Stimulated activated CD8-positive, alpha-beta memory T cell treated with anti-CD3 and anti-CD28 coated beads, Interleukin-7, amount 100 ng/mL, for 24 hours (primary cell): ENCODE data around the gene PPP2R2D.
A peak's percentile ranks its signal among the peaks of the same experiment; 100 is the strongest.
"Not testable (repeated sequence)": the region's sequence is repeated elsewhere in the genome, so short reads cannot be mapped to it uniquely, and the experiment has no call there.

Experiments
- DNase-seq: peaks from one replicate; pipeline ENCODE4 v3.0.0-alpha.2; 2020; ENCODE audit warnings: low read depth

The PPP2R2D gene

GRCh38 chr10:131868436-131868835 lies 32.4 kb upstream of the PPP2R2D start:
- DNase-seq, result no peak

DNA sequence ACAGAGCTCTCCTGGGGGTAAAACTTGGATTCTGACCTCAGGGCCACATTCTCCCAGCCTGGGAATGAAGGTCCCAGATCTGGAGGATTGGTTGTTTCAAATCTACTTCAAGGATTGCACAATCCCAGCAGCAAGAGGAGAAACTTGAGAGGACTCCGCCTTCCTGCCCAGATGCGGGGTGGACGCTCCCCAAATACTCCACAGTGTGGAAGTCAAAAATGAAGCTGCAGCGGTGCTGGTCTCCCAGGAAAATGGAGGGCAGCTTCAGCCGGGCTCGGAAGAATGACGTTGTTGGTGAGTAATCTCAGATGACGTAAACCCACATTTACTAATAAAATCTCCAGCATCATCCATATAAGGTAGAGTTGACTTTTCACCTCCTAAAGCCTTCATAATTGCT lies 31.5 kb upstream of the PPP2R2D start:
- no peak for DNase-seq

GRCh38 chr10:131870411-131870810 lies 30.4 kb upstream of the PPP2R2D start:
- no peak for DNase-seq

DNA sequence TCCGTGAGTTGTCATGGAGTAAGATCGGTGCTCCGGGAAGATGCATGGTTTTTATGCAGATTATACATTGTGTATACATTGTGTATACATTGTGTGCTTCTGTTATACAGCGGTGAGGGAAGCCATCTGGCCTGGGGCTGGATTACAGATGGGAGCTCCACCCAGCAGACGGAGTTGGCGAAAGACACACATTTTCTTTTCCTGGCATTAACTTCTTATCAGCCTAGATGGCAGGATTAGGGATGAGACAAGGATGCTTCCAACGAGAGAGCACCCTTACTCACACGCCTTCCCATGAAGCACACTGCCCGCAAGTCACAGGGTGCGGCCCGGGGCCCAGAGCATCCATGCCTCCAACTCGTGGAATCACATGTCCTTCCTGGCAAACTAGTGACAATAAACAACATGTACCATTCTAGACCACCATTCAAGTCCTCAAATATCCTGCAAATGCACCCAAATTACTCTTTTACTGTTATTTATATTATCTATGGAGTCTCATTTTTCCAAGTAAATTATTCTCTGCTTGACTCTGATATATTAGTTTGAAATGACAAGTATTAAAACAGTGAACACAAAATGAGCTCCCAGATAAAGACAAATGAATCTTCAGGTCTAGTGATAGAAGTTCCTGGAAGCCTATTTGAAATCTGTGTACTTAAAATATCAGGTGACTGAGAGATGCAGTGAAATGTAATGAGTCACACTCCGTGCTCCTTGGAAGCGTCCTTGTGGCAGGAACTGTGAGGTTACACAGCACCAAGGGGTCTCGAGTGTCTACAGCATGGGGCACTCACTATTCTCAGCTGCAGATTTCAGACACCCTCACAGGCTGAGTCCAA lies 29.8 kb upstream of the PPP2R2D start:
- no peak for DNase-seq

GRCh38 chr10:131871673-131872005 lies 29.2 kb upstream of the PPP2R2D start:
- no peak for DNase-seq

DNA sequence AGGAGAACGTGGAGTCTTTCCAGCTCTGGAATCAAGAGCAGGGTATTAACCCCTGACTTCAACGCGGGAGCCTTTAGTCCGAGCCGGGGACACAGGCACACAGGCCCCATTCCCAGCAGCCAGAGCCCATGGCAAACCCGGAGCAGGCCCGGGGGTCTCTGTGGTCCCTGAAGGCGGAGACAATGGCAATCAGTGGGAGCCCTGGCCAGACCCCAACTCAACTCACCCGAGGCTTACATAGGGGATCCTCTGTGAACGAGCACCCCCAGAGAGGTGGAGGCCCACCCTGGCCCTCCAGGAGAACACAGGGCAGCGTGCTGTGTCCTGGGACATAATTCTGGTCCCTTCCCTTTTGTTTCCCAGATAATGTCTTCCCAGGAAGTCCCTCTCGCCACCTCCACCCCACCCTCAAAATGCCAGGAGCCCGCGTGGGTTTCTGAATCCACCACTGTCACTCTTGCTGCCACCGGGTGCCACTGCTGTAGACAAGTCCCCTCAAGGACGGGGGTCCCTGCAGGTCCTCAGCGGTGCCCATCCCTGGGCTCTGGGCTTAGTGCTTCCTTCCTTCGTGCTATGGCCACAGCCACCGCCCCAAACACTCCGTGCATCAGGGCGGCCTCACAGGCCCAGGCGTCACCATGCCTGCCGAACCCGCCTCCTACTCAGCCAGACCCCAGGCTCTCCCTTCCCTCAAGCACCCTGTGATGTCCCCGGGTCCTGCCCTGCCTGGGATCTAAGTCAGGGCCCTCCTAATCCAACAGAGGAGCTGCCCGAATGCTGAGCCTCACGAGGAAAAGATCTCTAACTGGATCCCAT lies 28.6 kb upstream of the PPP2R2D start:
- DNase-seq, result no peak

DNA sequence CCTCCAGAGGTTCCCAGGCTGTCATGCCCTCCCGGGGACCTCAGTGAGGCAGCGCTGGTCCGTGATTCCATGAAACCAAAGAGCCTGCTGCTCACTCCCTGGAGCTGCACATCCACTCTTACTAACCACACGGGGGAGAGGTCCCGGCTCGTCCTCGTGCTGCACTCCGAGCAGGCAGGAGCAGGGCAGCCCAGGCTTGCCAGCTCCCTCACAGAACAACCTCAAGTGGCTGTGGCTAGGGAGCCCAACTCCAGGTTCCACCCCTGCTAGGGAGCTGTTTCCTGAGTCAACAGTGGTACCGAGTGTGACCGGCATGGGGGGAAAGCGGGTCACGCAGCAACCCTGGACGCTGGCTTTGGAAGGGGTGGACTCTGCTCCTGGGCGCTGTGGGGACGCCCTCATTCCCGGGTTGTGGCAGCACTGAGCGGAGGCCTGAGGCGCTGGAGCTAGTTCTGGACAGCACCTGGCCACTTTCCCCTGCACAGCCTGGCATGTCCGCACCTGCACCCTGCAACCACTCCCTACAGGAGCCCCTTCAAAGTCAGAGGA lies 27.9 kb upstream of the PPP2R2D start:
- DNase-seq, result no peak

DNA sequence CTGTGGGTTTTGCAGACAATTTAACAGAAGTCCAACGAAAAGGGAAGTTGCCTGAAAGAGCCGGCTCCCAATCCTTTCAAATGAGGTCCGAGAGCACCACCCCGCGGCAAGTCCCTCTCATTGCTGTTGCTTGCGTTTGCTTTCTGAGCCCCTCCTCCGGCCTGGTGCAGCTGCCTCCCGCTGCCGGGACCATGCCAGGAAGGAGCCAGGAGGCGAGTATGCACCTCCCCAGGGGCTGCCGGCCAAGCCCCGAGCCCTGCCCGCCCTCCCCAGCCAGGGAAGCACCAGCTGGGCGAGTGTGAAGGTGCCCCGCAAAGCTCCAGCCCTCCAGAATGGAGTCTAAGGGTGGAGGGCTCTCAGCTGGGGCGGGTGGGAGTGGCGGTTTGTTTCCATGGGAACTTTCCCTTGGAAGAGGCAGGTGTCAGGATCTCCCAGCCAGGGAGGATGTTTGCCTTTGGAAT lies 25.8 kb upstream of the PPP2R2D start:
- peak; percentile 26 for DNase-seq

GRCh38 chr10:131875501-131875900 lies 25.3 kb upstream of the PPP2R2D start:
- no peak for DNase-seq

- no peak for DNase-seq
Observed at GRCh38 chr10:131876017-131876416, 24.8 kb upstream of the PPP2R2D start.

DNA sequence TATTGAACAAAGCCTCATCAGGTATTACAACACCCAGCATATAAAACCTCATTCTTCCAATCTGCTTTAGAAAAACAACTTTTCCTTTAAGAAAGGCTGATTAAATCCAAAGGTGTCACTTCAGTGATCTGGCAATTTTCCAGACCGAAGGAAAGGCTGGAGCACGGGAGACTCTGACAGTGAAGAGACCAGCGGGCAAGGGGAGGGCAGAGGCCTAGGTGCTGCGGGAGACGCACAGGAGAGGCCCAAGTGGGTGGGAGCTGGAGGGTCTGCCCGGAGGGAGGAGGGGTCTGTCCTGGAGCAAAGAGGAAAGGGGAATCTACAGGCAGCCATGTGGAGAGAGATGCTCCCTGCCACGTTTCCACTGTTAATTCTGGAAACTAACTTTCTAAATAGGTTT lies 24.3 kb upstream of the PPP2R2D start:
- DNase-seq, result no peak

GRCh38 chr10:131880016-131880590 lies 20.7 kb upstream of the PPP2R2D start:
- no peak for DNase-seq

GRCh38 chr10:131881104-131881880 lies 19.5 kb upstream of the PPP2R2D start:
- DNase-seq, result no peak

- DNase-seq, result no peak
Observed at GRCh38 chr10:131882151-131882550, 18.7 kb upstream of the PPP2R2D start.

- no peak for DNase-seq
Observed at GRCh38 chr10:131882590-131883451, 18.0 kb upstream of the PPP2R2D start.

GRCh38 chr10:131883621-131884393 lies 17.0 kb upstream of the PPP2R2D start:
- DNase-seq, result not testable (repeated sequence)

DNA sequence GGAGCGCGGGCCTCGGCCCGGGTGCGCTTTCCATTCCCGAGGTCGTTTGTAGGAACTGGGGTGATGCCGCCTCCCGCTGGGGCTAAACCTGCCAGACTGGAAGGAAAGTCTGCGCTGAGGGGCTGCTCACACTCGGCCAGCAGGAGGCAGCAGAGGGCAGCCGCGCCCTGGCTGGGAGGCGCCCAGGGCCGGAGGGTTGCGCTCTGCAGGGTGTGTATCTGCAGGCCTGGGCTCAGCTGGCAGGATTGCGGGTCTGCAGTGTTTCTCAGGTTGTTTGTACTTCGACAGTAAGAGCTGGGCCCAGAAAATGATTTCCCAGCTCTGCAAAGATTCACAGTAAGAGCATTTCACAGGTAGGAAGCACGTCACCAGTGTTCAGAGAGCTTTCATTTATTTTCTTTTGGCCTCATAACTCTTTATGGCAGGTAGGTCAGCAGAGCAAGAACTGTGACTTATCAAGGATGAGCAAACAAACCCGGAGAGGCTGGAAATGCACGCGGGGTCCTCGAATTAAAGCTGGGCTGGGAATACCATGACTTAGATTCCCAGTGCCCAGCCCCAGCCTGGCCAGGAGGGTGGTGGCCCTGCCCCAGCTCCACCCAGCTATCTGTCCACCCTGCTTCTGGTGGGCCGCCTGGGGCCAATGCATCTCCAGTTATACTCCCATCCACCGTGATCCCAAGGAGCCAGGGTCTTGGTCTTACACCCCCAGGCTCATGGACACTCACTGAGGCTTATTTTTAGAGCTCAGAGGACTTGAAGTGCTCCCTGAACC lies 15.2 kb upstream of the PPP2R2D start:
- DNase-seq, result peak; percentile 72

DNA sequence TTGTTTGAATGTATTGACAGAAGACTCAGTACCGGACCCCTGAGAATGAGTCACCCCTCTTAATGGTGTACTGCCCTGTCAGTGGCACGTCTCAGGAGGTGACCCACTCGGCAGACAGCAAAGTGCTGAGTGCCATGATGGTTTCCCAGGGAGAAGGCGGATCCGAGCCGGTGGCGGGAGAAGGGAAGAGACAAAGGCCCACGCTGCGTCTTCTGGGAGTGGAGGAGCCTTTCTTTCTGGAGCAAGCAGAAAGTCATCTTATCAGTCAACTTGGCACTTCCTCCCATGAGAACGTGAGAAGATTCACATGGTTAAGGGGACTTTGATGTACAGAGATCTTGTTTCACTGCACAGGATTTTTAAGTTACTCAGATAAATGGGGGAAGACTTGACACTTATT lies 14.6 kb upstream of the PPP2R2D start:
- no peak for DNase-seq

DNA sequence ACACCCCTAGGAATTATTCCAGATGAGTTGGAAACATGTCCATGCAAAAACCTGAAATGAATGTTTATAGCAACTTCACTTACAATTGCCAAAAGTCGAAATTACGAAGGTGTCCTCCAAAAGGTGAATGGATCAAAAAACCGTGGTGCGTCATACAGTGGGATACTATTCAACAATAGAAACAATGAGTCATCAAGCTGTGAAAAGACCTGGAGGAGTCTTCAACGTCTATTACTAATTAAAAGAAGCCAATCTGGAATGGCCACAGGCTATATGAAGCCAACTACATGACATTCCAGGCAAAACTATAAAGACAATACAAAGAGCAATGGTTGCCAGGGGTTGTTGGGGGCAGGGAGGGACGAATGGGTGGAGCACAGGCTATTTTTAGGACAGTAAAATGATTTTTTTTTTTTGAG lies 12.6 kb upstream of the PPP2R2D start:
- no peak for DNase-seq
